ENCODE results near the gene OR4D10.
"Not testable (repeated sequence)": the region's sequence is repeated elsewhere in the genome, so short reads cannot be mapped to it uniquely, and the experiment has no call there.

OR4D10 gene

DNA sequence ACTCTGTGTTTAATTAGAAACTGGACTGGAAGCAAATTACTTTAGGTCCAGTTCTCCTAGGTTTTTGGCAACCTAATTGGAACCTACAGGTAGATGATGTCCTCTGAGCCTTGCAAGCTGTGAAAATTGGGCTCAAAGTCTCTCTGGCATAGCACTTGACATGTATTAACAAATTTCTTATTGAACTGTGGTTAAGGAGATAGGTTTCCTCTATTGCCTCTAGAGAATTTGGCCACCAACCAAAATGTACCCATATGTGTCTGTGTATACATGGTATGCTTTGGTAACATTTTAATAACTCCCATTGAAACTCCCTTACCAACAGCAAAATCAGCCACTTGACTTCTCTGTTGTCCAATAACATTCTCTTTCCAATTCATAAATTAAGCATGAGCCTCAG is at the start of gene OR4D10:
Gene OR4D10, plus strand, starts transcription at position 301 of the 400 bp plus-strand sequence. CDS start 4,115 bp downstream, outside the sequence.
- no peak for DNase-seq (ENCODE audit: low read depth)

DNA sequence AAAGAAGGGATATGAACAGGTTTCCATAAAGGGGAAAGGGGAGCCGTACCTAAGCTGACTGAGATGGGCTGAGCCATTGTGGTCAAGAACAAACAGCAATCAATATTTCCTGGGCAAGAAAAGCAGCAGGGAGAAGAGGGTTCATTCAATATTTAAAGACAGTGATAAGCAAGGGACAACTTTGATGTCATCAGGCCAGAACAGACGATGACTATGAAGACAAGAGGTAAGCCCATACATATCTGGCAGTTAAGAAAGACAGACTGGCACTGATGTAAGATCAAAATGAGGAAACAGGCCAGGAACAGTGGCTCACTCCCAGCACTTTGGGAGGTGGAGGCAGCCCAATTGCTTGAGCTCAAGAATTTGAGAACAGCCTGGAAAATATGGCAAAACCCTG is 49.3 kb upstream of the OR4D10 start:
- DNase-seq (ENCODE audit: low read depth), result no peak

DNA sequence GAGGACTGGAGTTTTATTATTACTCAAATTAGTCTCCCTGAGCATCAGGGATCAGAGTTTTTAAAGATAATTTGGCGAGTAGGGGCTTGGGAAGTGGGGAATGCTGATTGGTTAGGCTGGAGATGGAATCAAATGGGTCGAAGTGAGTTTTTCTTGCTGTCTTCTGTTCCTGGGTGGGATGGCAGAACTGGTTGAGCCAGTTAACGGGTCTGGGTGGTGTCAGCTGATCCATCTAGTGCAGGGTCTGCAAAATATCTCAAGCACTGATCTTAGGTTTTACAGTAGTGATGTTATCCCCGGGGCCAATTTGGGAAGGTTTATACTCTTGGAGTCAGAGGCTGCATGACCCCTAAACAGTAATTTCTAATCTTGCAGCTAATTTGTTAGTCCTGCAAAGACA is 48.0 kb upstream of the OR4D10 start:
- no peak for DNase-seq (ENCODE audit: low read depth)

DNA sequence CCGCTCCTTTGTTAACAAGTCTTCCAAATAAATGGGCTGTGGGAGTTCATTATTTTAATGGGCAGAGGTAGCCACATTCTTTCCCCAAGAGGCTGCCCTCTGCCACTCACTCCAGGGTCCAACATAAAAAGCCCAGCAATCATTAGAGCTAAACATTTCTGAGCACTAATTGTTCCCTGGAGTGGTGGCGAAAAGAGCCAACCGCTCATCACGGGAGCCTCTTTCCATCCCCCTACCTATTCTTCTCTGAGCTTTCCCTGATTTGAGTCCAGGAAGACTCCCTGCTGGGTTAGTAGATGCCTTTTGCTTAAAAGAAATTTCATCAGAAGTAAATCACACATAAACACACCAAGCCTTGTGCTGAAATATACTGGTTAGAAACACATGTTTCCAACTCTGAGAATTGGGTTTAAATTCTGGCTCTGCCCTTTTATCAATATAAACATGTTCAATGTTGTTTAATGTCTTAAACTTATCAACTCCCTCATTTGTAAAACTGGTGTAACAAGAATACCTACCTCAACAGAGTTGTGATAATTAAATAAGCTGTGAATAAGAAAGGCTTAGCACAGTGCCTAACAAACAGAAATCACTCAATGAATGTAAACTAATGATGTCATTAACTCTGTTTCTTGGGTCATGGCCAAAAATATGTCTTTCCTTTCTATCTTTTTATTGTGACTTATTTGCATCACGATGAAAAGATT is 46.6 kb upstream of the OR4D10 start, which contains the start of gene OR5A2:
Gene OR5A2, minus strand, starts transcription at position 53 of the 707 bp plus-strand sequence. CDS start 3,460 bp downstream, outside the sequence.
- no peak for DNase-seq (ENCODE audit: low read depth)

DNA sequence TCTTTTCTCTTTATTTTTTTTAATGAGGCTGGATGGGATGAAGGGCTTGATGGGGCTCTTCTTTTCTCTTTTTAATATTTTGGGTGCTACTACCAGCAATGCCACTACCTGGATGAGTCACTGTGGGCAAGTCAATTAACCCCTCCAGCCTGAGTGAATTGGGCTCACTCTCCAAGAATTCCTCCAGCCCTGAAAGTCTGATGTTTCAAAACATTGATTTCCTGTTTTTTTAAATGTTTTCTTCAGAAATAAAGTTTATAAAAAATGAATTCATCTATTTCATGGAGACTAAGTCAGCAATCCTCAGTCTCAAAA is 46.1 kb upstream of the OR4D10 start:
- no peak for DNase-seq (ENCODE audit: low read depth)

DNA sequence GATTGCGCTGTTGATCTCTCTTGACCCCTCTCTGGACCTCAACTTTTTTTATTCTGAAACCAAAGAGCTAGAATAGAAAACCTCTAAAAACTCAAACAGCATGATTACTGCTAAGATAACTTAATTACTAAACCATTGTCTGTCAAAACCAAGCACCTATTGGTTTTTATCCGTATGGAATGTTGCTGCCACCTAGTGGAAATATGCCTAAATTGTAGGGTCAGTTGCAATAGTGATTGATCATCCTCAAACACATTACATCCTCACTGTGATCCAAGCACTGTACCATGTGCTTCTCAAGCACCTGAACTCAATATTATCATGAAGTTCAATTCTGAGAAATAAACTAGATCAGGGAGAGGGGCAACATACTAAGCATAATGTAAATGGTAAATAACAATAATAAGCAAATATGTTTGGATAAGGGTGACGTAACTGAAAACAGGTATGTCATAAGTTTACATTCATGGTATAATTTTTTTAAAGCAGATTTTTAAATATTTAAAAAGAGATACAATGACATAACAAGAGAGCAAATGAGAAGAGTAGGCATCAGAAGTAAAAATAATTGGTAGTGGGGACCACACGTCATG is 43.1 kb upstream of the OR4D10 start:
- no peak for DNase-seq (ENCODE audit: low read depth)

DNA sequence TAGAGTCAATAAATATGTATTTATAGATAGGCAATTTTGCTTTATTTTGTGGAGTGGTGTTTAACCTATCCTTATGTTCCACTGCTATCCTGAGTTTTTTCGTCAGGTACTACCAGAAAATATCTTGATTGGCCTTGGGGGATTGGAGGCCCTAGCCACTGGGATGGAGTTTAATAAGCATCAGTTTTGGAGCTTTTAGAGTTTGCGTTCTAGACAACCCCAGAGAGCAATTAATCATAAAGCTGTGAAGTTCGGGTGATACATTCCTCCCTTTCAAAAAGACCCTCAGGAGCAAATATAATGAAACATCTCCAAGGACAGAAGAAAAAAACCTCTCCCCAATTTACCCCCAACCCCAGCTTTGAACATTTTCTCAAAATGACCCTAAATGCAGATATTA is 36.9 kb upstream of the OR4D10 start, which contains the start of gene OR5A1:
Gene OR5A1, plus strand, starts transcription at position 301 of the 400 bp plus-strand sequence. CDS start 6,700 bp downstream, outside the sequence.
- no peak for DNase-seq (ENCODE audit: low read depth)

DNA sequence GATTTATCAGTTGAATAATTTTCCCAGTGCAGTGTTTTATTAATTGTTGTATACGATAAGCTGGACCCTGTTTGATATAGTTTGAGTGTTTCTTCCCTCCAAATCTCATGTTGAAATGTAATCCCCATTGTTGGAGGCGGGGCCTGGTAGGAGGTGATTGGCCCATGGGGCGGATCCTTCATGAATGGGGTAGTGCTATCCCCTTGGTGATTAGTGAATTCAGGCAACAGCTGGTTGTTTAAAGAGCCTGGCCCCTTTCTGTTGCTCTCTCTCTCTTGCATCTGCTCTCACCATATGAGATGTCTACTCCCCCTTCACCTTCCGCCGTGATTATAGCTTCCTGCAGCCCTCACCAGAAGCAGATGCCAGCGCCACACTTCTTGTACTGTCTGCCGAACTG is 35.3 kb upstream of the OR4D10 start:
- no peak for DNase-seq (ENCODE audit: low read depth)

DNA sequence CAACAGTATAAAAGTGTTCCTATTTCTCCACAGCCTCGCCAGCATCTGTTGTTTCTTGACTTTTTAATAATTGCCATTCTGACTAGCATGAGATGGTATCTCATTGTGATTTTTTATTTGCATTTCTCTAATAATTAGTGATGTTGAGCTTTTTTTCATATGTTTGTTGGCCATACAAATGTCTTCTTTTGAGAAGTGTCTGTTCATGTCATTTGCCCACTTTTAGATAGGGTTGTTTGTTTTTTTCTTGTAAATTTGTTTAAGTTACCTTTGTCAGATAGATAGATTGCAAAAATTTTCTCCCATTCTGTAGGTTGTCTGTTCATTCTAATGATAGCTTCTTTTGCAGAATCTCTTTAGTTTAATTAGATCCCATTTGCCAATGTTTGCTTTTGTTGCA is 27.5 kb upstream of the OR4D10 start:
- DNase-seq (ENCODE audit: low read depth), result not testable (repeated sequence)

DNA sequence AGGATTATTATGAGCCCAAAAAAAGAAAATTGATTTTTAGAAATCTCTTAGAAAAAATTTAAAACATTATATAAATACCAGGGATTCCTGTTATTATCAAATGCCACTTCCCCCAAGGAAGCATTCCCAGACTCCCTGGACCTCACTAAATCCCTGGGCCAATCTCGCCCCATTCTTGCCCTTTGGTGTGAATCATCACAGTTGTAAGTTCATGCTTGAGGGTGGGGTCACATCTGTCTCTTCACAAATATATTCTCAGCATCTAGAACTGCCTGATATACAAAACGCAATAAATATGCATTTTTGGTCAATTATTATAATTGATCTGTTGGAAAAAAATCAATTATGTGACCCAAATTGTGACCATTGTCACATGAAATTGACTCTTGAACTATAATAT is 24.6 kb upstream of the OR4D10 start:
- no peak for DNase-seq (ENCODE audit: low read depth)

DNA sequence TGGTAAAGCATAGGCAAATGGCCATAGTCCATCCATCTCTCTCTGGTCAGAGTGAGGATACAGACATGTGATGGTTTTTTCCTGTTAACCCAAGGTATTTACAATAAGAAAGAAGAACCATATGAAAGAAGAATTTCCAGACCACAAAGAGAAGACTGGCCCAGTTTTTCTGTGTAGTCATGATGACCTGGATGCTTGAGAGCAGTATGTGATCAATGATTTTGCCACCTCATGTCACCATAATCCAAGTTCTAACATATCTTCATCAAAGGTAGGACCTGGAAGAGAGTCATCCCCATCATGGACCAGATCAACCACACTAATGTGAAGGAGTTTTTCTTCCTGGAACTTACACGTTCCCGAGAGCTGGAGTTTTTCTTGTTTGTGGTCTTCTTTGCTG is 16.5 kb upstream of the OR4D10 start, which contains the start of gene OR4D6:
Gene OR4D6, plus strand, starts transcription at position 301 of the 400 bp plus-strand sequence. Its CDS starts 0 bp downstream, at position 301.
- DNase-seq (ENCODE audit: low read depth), result no peak

DNA sequence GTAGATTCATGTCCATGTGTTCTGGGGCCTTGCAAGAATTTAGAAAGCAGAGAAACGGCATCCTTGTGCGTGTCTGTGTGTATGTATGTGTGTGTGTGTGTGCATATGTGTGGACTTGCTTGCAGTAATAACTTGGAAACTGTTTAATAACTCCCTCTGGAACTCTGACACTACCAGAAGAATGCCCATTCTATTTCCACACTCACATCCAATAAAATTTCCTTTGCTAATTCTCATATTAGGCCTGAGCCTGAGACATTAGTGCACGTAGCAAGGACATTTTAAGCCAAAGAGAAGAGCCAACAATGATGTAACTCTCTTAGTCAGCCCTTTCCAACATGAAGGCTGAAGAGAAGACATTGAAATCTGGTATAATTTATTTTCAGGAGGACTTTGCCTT is 13.2 kb upstream of the OR4D10 start:
- DNase-seq (ENCODE audit: low read depth), result no peak

DNA sequence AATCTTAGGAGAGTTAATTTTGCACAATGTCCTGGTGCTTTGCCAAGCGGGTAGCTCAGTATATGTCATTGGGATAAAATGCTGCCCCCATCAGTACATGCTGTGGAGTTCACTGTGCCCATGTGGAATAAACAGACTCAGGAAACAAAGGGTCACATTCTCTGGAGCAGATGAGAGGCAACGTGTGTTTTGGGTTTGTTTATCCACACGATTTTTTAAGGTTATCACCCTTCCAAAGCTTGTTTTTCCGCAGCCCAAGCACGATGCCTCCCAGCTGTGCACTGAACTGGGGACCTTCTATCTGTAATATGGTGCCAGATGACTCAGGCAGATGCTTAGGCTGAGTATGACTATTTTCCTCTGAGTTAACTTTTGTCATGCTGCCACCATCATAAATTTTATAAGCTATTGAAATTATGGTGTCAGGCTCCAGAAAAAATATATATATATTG is 9.9 kb upstream of the OR4D10 start:
- no peak for DNase-seq (ENCODE audit: low read depth)

DNA sequence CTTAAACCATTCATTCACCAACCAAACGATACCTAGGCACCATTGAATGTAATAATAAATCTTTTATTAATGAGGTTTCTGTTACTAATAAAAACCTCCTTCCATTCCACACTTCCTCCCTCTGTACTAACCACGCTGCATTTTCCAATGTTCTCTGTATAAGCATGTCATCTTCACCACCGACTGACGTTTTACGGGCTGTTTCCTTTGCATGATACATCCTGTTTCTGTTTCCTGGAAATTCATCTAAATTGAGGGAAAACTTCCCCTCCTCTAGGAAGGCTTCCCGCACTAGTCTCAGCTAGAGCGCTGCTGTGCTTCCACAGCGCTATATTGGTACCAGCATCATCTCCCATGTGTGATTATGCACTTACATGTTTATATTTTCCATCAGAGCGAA is 2.1 kb downstream of the OR4D10 start:
- DNase-seq (ENCODE audit: low read depth), result no peak

DNA sequence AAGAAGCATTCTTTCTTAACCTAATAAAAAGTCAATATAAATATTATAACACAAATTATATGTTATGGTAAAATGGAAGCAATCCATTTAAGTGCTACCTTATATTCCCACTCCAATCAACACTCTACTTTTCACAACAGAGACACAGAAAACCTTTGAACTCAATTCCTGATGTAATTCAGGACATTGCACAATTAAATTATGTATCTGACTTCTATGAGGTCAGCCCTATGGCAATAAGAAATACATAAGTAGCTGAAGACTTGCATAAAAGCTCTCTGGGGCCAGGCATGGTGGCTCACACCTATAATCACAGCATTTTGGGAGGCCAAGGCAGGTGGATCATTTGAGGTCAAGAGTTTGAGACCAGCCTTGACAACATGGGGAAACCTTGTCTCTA is 6.8 kb downstream of the OR4D10 start:
- no peak for DNase-seq (ENCODE audit: low read depth)

DNA sequence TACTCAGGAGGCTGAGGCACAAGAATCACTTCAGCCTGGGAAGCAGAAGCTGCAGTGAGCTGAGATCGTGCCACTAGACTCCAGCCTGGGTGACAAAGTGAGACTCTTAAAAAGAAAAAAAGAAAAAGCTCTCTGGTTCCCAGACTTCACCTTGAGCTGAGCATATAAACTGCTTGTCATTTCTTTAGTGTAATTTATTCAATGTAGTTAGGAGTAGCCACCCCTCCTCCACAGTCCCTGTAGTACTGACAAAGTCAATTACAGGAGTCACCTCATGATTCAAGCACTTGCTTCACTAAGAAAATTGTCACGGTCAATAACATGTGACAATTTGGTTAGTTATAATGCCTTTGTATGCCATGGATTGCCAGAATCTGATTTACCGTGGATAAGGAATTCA is 7.2 kb downstream of the OR4D10 start:
- no peak for DNase-seq (ENCODE audit: low read depth)

DNA sequence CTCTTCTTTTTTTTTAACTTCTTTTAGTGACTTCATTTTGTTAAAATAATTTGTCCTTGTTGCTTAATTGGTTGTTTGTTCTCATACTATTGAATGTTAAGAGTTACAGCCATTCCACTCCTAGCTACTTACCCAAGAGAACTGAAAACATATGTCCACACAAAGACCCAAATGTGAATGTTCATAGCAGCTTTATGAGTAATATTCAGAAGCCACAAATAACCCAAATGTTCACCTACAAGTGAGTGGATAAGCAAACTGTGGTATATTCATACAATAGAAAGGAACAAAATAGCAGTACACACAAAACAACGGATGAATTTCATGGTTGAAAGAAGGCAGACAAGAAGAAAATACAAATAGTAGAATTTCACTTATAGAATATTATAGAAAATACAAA is 28.8 kb downstream of the OR4D10 start:
- DNase-seq (ENCODE audit: low read depth), result no peak

DNA sequence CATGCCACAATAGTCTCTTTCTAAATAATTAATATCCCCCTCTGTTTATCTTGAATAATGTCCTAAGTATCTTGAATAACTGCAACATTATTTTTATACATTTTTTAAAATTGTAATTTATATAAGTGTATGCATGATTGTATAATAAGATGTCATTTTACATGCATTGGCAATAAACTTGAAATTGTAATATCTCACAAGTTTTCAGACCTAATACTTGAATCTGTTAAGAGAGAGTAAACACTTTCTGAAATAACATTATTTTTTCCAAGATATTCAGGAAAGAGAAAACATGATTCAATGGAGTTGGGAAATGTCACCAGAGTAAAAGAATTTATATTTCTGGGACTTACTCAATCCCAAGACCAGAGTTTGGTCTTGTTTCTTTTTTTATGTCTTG is 30.2 kb downstream of the OR4D10 start, which contains the start of gene OR4D11:
Gene OR4D11, plus strand, starts transcription at position 301 of the 400 bp plus-strand sequence. Its CDS starts 0 bp downstream, at position 301.
- no peak for DNase-seq (ENCODE audit: low read depth)

DNA sequence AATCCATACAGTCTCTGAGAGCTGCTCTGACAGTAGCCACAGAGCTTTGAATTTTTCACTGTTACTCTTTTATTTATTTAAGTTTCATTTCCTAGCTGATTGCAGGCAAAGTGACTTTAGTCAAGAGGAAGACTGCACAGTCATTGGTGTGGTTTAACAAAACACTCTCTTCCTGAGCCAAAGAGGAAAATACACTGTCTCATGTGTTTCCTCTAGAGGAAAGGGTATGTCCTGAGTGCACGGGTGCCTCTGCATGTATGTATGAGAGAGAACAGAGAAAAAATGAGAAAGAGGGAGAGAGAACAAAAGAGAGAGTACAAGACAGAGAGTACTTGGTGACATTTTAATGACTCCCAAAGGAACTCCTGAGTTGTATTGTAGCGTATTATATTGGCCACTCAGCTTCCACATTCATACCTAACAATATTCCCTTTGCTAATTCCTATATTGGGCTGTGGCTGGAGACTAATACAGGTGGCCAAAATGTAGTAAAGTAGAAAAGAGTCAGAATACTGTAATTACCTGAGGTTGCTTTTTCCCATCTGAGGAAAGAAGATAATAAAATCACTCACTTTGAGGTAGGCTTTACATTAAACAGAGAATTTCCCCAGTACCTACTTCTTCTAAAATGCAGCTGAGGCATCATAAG is 38.0 kb downstream of the OR4D10 start, which contains the start of gene OR4D9:
Gene OR4D9, plus strand, starts transcription at position 599 of the 649 bp plus-strand sequence. CDS start 3,374 bp downstream, outside the sequence.
- DNase-seq (ENCODE audit: low read depth), result no peak

DNA sequence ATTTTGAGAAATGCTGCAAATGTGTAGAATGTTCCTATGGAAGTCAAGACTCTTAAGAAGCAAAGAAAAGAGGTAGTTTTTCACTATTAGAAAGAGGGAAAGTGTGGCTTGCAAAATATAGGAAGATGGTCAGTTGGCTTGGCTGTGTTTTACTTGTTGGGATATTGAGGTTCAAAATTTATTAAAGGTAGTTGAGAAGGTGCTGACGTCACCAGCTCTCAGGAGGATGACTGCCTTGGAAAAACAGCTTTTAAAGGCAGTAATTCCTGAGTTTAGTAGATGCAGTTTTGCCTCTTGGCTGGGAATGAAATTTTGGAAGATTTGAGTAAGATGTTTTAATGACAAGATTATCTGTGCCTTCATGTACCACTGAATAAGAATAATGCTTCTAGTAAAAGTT is 38.6 kb downstream of the OR4D10 start:
- no peak for DNase-seq (ENCODE audit: low read depth)

DNA sequence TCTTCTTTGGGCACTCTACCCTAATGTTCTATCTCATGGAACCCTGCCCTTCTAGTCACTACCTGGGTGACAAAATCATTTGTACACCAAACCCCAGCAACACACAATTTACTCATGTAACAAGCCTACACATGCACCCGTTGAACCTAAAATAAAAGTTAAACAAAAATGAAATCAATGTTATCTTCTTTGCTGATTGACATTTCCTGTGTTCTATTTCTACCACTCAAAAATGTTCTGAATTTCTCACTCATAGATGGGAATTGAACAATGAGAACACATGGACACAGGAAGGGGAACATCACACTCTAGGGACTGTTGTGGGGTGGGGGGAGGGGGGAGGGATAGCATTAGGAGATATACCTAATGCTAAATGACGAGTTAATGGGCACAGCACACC is 47.0 kb downstream of the OR4D10 start:
- DNase-seq (ENCODE audit: low read depth), result not testable (repeated sequence)

DNA sequence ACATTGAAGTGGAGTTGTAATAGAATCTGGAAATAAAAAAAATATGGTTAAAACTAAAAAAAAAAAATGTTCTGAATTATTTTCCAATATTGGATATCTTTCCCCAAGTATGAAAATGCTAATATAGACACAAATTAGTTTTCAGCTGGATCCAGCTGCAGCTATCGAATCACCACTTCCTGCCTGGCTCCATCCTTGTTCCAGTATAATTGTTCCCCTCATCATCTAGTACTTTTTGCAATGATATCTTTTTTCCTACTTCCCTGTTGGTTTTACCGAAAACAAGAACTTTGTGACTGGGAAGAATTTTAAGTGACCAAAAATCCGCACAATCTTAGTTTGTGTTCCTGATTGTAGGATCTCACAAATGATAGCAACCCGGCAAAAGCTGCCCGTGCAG is 47.6 kb downstream of the OR4D10 start:
- DNase-seq (ENCODE audit: low read depth), result no peak

DNA sequence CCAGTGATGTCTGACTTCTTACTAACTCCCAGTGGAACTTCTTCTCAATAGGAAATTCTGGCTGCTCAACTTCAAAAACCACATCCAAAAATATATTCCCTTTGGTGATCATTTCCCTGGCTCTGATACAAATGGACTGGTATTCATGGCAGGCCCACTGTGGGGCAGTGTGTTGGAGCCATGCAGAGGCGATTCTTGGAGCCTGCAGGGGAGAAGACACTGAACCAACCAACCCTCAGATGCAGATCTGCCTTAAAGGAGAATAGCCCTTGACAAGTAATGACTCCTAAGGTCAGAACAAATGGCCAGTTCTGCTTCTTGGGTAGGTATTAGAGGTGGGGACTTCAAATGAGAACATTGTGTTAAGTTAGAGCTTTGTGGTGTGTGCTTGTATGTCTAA is 50.4 kb downstream of the OR4D10 start:
- DNase-seq (ENCODE audit: low read depth), result no peak

Measured in stimulated activated CD8-positive, alpha-beta memory T cell treated with anti-CD3 and anti-CD28 coated beads, Interleukin-15, amount 100 ng/mL, for 24 hours (primary cell).